GM19324 (cell line): ENCODE measurements around the gene PABPC1L.

Source experiments
- ATAC-seq: cut with Tn5 transposase; IDR thresholded peaks from one replicate; pipeline ENCODE4 v1.9.1; 2021; ENCODE audit warnings: mild to moderate bottlenecking, moderate library complexity; ENCODE audit not compliant: unreplicated experiment, low FRiP score

PABPC1L gene

DNA sequence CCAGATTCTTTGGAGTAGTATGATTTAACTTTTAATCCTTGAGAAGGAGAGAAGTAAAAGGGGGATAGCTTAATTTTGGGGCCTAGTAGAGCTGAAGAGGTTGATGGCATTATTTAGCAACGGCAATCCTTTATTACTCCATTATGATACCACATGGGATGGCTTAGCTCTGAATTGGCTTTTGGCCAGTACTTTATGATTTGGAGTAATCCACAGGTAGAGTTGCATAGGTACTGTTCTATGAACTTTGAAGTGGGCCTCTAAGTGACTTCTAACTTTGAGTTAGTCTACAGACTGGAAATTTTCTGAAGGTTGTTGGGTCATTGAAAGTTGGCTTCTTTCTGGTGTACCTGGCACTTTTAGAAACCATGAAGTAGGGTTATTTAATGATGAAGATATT, 12.7 kb upstream of the PABPC1L start:
- ATAC-seq: no peak

DNA sequence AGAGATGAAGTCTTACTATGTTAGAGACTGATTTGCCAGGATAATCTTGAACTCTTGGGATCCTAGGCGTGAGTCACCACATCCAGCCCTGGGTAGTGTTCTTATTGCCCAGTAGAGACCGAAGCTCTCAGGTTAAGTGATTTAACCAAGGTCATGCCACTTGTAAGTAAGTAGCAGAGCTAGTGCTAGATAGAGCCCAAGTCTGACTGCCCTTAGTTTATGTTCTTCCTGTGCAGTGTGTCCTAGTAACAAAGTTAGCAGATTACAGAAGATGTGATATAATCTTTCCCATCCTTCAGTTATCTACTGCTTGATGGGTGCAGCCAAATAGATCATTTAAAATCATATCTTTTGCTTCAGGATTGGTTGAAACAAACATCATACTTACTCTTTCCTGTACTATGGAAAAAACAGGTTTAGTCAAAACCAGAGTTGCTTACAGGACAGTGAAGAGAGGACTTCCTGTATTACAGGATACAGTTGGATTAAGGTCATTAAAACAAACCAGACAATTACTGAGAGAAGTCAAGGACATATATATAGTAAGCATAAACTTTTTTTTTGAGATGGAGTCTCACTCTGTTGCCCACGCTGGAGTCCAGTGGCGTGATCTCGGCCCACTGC, 9.5 kb upstream of the PABPC1L start:
- ATAC-seq: no peak

DNA sequence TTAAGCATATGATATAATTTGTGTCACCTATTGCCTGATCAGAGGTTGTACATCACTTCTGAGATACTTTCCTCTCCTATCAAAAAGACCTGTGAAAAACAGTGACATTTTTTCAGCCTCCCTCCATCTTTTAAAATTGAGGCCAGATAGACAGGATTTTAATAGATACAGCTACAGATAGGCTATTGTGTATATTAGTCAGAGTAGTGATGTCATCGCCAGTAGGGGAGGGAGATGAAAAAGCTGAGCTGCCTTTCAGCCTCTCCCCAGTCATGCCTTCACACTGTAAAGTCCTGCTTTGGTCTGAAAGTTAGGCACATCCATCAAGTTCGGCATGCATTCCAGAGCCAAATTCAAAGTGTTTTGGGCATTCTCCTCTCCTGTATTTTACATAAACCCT, 7.9 kb upstream of the PABPC1L start:
- no peak for ATAC-seq

DNA sequence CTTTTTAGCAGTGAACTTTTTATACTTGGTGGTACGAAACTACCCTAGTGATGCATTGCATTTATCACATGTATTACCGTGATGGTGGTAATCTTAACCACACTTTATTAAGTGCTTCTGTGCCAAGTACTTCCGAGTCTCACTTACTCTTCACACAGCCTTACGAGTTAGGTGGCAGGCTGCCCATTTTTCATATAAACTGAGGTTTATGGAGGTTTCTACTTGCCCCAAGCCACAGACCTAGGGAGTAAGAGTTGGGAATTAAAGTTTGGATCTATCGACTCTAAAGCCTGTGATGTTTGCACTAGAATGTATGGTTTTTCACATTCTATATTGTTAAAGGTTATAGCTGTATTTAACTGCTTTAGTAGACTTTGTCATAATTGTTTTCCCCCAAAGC, 5.5 kb upstream of the PABPC1L start:
- ATAC-seq: no peak

DNA sequence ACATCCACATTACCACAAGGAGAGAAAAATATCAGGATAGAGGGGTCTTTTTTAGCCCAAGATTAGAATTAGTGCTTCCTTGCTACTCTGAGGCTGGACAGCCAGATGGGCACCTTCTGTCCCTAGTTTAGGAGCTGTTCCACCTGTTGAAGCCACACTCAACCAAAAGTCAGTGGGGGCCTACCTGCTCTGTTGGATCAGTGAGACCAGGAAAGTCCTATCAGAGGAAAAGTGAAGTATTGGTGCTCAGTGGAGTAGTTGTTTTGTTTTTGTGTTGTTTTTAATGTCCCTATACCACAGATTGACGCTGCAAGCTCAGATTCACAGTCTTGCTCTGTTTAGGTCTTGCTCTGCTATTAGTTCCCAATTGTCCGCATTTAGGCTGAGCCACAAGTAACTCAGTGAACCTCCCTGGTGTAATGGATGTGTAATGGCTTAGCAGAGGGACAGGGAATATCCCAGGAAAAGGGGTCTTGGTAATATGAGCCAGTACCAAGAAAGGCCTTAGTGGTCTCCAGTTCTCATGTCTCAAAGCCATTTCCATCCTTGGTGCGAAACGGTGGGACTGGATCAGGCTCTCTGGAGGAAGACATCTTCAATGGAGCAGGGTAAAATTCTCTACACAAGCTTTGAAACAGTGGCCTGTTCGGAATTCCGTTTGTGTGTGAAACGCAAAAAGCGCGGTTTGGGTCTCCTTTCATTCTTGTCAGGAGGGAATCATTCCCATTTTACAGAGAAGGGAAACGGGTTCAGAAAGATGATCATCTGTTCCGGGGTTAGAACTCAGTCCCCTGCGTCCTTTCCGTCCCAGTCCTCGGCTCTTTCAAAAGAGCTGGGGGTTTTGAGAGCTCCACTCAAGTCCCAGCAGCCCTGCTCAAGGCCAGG, 631 bp upstream of the PABPC1L start:
- ATAC-seq: no peak

DNA sequence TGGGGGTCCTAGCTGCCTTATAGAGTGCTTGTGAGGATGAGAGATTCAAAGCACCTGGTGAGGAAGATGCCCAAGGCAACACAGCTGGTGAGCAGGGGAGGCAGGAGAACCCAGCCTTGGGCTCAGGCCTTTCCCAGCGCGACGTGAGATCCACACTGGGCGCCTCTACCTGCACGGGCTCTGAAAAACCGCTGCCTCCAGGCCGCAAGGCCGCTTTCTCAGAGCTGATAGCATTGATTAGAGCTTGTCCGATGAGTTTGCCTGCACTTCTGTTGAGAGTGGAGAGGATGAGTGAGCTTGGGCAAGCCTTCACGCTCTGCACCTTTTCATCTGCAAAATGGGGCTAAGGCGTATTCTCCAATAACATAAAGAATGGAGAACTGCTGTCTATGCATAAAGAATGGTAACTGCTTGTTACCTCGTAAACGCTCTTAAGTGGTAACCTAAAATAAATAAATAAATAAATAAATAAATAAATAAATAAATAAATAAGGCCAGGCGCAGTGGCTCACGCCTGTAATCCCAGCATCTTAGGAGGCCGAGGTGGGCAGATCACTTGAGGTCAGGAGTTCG, 916 bp downstream of the PABPC1L start:
- ATAC-seq: no peak

DNA sequence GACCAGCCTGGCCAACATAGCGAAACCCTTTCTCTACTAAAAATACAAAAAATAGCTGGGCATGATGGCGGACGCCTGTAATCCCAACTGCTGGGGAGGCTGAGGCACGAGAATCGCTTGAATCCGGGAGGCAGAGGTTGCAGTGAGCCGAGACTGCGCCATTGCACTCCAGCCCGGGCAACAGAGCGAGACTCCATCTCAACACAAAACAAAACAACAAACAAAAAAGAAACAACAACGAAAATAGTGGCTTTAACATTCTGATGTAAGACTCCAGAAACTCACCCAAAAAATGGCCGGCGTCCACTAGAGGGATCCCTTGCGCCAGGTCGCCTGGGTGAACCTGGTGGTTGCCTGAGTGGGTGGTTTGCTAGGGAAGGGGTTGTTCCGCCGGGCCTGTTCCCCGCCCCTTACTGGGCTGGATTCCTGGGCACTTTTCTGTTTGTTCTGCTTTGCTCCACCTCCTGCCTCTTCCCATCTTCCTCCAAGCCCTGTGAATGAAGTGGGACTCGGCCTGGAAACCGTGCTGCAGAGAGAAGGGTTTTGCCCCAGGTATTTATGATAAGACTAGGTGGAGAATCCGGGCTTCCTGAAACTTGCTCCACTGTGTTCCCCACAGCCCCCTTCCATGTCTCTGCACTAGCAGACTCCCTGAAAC, 1.5 kb downstream of the PABPC1L start:
- no peak for ATAC-seq

DNA sequence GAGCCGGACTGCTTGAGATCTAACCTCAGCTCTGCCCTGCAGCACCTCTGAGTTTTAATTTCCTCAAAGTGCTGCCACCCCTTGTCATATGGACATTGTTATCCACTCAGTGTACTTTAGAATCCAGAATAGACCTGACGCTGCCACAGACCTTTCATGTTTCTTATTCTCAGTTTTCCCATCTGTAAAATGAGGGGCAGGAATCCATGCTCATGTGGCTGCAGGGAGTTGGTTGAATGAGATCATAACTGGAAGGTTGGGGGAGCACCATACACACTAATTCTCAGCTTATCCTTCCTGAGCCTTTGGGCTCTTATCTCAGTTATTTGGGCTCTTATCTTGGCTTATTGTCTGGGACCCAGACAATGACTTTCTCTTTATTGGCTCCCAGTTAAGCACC, 2.3 kb downstream of the PABPC1L start:
- no peak for ATAC-seq

DNA sequence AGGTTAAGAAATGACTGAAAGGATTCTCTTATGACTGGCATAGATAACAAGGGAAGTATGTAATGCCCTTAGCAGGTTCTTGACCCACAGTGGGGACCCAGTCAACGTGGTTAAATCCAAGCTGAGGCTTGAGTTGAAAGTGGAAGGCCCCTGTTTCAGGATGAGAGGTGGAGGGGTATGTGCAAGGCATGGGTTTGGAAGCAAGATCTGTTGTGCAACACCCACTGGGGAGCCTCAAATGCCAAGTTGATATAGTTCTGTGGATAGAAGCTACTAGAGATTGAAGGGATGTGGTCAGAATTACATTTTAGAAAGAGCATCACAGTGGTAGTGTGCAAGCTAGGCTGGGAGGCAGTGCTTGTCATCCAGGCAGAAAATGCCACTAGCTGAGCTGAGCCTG, 5.1 kb downstream of the PABPC1L start:
- no peak for ATAC-seq

DNA sequence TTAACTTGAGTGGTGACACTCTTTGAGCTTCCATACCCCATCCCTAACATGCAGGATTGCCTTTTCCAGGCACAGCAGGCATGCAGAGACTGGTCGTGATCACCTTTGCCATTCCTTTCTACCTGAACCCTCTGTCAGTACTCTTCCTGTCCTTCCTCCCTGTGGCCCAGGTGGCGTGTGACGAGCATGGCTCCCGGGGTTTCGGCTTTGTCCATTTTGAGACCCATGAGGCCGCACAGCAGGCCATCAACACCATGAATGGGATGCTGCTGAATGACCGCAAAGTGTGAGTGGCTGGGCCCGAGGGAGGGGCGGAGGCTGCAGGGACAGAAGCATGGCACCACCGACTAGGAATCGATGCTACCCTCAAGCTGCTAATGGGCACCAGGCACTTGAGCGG, 6.7 kb downstream of the PABPC1L start:
- no peak for ATAC-seq

DNA sequence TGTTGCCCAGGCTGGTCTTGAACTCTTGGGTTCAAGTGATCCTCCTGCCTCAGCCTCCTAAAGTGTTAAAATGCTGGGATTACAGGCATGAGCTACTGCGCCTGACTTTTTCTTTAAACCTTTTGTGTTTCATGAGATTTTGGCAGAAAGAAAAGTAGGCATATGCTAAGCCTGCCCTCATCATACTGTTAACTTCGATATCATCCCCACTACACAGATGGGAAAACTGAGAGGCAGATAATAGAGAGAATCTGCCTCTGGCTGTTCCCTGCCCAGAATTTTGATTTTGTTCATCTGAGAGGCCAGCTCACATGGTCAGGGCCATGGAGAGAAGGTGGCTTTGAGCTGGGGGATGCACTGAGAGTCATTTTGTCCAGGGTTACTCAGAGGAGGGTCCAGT, 7.5 kb downstream of the PABPC1L start:
- ATAC-seq: no peak

DNA sequence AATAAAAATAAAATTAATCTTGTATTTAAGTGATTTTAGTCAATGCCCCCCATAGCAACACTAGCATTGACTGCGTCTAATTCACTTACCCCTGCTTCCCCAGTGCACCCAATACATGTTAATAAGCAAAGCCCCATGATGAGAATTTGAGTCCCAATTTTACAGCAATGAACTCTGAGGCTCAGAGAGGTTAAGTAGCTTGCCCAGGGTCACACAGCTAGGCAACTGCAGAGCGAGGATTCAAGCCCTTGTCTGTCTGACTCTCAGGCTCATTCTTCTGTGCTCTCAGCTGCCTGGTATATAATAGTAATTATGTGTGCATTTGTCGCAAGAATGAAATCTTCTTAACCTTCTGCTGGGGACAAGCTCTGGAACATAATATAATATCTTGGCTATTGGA, 8.5 kb downstream of the PABPC1L start:
- ATAC-seq: no peak

DNA sequence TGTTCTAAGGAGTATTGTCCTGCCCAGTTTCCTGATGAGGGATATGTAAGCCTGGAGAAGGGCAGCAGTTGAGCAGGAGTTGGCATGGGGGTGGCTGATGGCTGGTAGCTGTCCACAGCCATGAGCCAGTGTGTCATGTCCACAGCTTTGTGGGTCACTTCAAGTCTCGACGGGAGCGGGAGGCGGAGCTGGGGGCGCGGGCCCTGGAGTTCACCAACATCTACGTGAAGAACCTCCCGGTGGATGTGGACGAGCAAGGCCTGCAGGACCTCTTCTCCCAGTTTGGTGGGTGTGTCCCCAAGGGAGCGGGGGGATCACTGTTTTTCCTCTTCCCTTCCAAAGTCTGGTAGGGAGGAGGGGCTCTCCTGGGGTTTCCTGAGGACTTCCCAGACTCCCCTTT, 8.9 kb downstream of the PABPC1L start:
- ATAC-seq: no peak

DNA sequence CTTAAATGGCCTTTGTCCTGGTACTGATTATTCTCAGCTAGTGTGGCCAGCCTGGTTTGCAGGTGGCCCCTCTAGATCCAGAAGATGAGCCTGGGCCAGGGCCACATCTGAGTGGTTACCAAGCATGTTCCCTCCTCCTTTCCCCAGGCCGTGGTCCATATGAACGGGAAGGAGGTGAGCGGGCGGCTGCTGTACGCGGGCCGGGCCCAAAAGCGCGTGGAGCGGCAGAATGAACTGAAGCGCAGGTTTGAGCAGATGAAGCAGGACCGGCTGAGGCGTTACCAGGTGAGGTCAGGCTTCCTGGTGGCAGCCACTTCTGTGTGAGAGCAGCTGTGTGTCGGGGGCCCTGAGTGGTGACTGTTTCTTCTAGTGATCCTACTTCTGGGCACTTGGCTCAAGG, 11.6 kb downstream of the PABPC1L start:
- ATAC-seq: no peak

DNA sequence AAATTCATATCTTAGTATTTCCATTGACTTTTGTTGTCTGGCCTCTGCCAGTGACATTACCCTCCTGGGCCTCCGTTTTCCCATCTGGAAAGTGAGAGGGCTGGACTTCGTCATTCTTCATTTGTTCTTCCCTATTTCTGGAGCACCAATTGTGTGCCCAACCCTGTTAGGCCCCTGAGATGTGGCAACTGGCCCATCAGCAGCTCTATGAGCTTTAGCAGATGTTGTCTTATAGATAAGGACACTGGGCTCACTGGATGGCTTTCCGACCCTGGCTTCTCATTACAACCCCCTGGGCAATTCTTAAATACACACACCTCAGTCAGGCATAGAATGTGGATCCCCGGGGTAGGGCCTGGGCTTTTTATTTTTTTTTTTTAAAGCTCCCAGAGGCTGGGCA, 14.7 kb downstream of the PABPC1L start:
- ATAC-seq: no peak

DNA sequence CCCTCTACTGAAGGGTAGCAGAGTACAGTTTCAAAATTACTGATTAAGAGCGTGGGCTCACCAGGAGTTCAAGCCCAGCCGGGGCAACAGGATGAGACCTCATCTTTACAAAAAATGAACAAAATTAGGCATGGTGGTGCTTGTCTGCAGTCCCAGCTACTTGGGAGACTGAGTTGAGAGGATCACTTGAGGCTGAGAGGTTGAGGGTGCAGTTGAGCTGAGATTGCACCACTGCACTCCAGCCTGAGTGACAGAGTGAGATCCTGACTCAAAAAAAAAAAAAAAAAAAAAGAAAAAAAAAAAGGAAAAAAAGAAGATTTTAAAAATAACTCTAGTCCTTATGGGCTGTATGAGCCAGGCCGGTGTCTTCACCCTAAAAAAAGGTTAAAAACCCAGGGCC, 18.7 kb downstream of the PABPC1L start:
- ATAC-seq: no peak

DNA sequence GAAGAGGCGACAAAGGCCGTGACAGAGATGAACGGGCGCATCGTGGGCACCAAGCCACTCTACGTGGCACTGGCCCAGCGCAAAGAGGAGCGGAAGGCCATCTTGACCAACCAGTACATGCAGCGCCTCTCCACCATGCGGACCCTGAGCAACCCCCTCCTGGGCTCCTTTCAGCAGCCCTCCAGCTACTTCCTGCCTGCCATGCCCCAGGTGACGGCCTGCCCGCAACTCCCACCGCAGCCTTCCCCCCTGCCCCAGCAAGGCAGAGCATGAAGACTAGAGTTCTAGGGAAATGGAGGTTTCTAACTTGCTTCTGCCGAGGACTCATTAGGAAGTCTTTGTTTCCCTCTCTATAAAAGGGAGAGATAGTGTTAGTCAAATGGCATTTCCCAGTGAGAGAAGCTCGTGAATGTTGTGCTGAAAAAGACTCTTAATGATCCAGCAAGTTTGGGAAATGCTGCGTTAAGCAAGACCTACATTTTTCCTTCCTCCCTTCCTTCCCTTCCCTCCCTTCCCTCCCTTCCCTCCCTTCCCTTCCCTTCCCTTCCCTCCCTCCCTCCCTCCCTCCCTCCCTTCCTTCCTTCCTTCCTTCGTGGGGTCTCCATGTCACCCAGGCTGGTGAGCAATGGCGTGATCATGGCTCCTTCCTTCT, 20.8 kb downstream of the PABPC1L start:
- no peak for ATAC-seq

DNA sequence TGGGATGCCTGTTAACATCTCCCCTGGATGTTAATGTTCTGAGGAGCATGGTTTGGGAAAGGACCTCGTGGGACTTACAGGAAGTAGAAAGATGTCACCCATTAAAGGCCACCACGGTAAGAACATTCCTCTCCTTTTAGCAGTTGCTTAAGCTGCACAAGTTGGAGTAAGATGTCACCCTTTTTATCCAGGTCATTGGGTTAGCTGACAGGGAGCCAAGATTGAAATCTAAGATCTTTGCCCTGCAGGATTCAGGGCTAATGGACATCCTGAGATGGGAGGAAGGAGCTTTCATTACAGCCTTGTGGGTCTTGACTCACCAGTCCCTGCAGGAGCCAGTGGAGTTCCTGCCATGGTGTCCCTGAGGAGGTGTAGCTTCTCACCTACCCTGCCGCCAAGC, 22.1 kb downstream of the PABPC1L start:
- ATAC-seq: no peak

DNA sequence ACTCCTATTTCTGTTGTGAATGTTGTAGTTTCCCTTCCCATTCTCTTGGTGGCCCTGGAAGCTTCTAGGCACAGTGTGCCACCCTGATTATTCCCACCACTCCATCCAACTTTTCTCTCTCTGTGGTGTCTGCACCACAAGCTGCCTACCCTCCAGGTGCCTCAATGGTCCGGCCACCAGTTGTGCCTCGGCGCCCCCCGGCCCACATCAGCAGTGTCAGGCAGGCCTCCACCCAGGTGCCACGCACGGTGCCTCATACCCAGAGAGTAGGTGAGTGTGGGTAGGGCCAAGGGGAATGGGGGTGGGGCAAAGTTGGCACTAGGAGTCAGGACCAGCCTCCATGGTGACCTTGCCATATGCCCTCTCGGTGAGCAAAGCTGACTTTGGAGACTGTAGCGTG, 23.1 kb downstream of the PABPC1L start:
- ATAC-seq: no peak

DNA sequence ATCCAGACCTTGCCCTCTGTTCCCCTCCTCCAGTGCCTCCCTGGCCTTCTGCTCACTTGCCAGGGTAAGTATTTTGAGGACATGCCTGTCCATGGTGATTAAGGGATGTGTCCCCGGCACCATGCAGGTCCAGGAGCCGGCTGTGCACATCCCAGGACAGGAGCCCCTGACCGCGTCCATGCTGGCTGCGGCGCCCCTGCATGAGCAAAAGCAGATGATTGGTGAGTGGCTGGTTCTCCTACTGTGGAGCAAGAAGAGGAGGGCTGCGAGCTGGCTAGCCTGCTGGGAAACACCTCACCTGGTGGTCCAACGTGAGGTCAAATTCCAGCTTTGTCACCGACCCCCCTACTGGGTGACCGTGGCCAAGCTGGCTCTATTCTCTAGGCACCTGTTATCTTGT, 26.6 kb downstream of the PABPC1L start:
- ATAC-seq: no peak

DNA sequence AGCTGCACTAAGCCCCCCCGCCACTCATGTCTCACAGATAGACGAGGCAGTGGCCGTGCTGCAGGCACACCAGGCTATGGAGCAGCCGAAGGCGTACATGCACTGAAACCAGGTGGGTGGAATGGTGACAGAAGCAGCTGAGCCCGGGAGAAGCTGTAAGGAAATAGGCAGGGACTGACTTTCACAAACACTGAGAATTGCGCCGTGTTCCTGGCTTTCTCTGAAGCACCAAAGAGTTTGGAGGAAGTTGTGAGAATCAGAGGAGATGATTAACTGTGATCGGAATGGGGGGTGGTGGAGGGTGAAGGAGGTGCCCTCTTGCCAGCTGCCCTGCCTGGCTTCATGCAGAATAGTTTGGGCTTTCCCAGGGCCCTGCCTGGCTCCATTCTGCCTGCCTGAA, 28.8 kb downstream of the PABPC1L start:
- ATAC-seq: no peak
